IPS-18a (cell line): Measurements from ENCODE around the gene KCNAB3.
A peak's percentile ranks its signal among the peaks of the same experiment; 100 is the strongest.

Experiments
- H3K27ac ChIP-seq: one replicate; pipeline ENCODE4 v1.5.1; 2013; ENCODE audit warnings: low read length
- H3K27me3 ChIP-seq: one replicate; pipeline ENCODE4 v1.6.1; 2013; ENCODE audit warnings: mild to moderate bottlenecking, low read length; ENCODE audit not compliant: control insufficient read depth, insufficient read depth
- H3K36me3 ChIP-seq: one replicate; pipeline ENCODE4 v1.6.1; 2013; ENCODE audit warnings: low read depth, low read length; ENCODE audit not compliant: control insufficient read depth
- H3K4me1 ChIP-seq: one replicate; pipeline ENCODE4 v1.6.1; 2013; ENCODE audit warnings: low read depth, low read length; ENCODE audit not compliant: control insufficient read depth
- H3K4me3 ChIP-seq: one replicate; pipeline ENCODE4 v1.5.1; 2013; ENCODE audit warnings: low read length
- H3K9ac ChIP-seq: one replicate; pipeline ENCODE4 v1.6.1; 2013; ENCODE audit warnings: mild to moderate bottlenecking, low read length, moderate library complexity
- H3K9me3 ChIP-seq: one replicate; pipeline ENCODE4 v1.6.1; 2013; ENCODE audit warnings: low read depth, low read length; ENCODE audit not compliant: control insufficient read depth

The KCNAB3 gene

GRCh38 chr17:7929158-7930023 lies at the start of gene KCNAB3:
Gene KCNAB3 (minus strand): TSS chr17:7929856. CDS start chr17:7929435, 421 bp downstream.
- Histone ChIP-seq H3K4me3 (peak within 1 kb of the TSS; percentile 75), H3K4me1 (peaks cover 10% of the 10 kb centered on the region), H3K36me3 (no peaks in the 10 kb centered on the region), H3K27ac (no peak within 1 kb of the TSS), H3K9me3 (no peaks in the 10 kb centered on the region), H3K9ac (no peak within 1 kb of the TSS), H3K27me3 (peaks cover 61% of the 10 kb centered on the region)

GRCh38 chr17:7977805-7978204 lies 48.1 kb upstream of the KCNAB3 start:
- H3K4me1 ChIP-seq, result no peaks in the 10 kb centered on the region
- H3K9ac ChIP-seq, result no peak overlapping the region
- no peaks in the 10 kb centered on the region for H3K36me3 ChIP-seq

DNA sequence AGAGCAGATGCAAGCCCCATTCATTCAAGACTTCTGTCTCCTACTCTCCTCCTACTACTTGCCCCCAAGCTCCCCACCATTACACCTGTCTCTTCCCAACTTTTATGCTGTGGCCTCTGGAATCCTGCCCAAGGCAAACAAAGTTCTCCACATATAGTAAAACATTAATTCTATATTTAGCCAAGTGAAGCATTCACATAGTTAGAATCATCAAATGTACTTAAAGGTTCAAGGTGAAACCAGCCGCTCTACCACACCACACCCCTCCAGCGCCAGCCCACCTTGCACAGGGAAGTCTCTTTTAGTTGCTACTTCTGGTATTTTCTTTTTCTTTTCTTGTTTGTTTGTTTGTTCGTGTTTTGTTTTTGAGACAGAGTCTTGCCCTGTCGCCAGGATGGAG lies 47.4 kb upstream of the KCNAB3 start:
- Histone ChIP-seq H3K4me3 (no peak overlapping the region), H3K36me3 (no peaks in the 10 kb centered on the region), H3K4me1 (no peaks in the 10 kb centered on the region), H3K27ac (no peak overlapping the region), H3K9ac (no peak overlapping the region), H3K9me3 (peaks cover 3% of the 10 kb centered on the region), H3K27me3 (no peaks in the 10 kb centered on the region)

More at GRCh38 chr17:7977805-7978204, 48.1 kb upstream of the KCNAB3 start:
- no peaks in the 10 kb centered on the region for H3K27me3 ChIP-seq
- peaks cover 3% of the 10 kb centered on the region for H3K9me3 ChIP-seq
- no peak overlapping the region for H3K27ac ChIP-seq
- H3K4me3 ChIP-seq, result no peak overlapping the region

GRCh38 chr17:7974638-7975131 lies 45.0 kb upstream of the KCNAB3 start:
- Histone ChIP-seq H3K36me3 (no peaks in the 10 kb centered on the region), H3K4me3 (no peak overlapping the region), H3K9me3 (peaks cover 3% of the 10 kb centered on the region), H3K27ac (no peak overlapping the region), H3K27me3 (no peaks in the 10 kb centered on the region), H3K4me1 (no peaks in the 10 kb centered on the region), H3K9ac (no peak overlapping the region)

DNA sequence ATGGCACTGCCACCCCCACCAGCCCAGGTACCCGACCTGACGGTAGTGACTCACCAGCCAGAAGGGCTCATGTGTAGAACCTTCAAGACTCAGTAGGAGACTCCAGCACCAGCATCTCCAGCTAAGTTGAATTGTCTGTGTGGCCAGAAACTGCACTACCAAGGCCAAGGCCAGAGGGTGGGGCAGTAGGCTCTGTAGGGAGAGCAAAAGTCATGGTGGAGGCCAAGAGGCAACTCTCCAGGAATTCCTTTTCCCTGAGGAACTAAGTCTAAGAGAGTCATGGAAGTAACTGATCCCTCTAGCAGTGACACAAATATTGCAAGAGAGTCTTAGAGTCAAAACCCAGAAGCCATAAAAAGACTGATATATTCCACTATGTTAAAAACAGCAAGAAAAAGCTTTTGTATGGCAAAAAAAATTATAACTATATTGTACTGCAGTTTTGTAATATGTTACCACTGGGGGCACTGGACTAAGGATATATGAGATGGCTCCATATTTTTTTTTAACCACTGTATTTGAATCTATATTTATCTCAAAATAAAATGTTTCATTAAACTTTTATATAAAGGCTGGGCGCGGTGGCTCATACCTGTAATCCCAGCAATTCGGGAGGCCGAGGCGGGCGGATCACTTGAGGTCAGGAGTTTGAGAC lies 42.6 kb upstream of the KCNAB3 start:
- Histone ChIP-seq H3K9me3 (peaks cover 3% of the 10 kb centered on the region), H3K9ac (no peak overlapping the region), H3K4me3 (no peak overlapping the region), H3K4me1 (no peaks in the 10 kb centered on the region), H3K27ac (no peak overlapping the region), H3K27me3 (no peaks in the 10 kb centered on the region), H3K36me3 (no peaks in the 10 kb centered on the region)

DNA sequence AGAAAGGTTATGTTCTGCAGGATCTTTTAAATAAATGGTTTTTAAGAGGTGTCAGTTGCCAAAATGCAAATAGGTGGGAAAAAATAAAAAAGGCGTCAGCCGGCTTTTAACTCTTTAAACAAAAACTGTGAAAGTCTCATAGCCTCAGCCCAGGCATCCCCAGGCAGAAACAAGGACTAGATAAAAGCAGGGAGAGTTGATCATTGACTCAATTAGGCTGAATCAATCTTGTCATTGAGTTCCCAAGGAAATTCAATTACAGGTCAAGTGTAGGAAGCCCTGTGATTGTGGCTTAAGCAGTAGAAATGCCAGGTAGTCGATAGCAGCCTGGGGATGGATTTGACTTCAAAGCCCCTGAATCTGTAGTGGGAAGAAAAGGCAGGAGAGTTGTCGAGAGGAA lies 42.0 kb upstream of the KCNAB3 start:
- H3K9me3 ChIP-seq, result peaks cover 3% of the 10 kb centered on the region
- no peak overlapping the region for H3K27ac ChIP-seq
- H3K4me3 ChIP-seq, result no peak overlapping the region
- no peak overlapping the region for H3K9ac ChIP-seq
- H3K4me1 ChIP-seq, result no peaks in the 10 kb centered on the region
- no peaks in the 10 kb centered on the region for H3K27me3 ChIP-seq
- no peaks in the 10 kb centered on the region for H3K36me3 ChIP-seq

- H3K9ac ChIP-seq, result no peak overlapping the region
- H3K4me1 ChIP-seq, result no peaks in the 10 kb centered on the region
- no peak overlapping the region for H3K4me3 ChIP-seq
- no peak overlapping the region for H3K27ac ChIP-seq
- no peaks in the 10 kb centered on the region for H3K36me3 ChIP-seq
- H3K9me3 ChIP-seq, result no peaks in the 10 kb centered on the region
- no peaks in the 10 kb centered on the region for H3K27me3 ChIP-seq
Measured at GRCh38 chr17:7969433-7969832, 39.8 kb upstream of the KCNAB3 start.

DNA sequence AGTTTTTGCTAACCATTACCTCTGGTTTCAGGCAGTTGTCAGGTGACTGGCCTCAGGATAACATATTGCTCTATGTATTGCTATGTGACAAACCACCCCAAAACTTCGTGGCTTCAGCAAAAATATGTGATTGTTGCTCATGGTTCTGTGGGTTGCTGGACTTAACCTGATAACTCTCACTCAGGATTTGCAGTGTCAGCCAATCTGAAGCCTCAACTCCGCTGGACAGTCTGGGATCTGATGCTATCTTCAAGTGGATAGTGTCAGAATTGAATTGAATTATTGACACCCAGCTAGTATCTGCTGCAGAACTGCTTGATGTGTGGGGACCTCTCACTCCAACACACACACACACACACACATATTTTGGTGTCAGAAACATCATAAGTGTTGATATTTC lies 38.1 kb upstream of the KCNAB3 start:
- Histone ChIP-seq H3K9me3 (no peaks in the 10 kb centered on the region), H3K9ac (no peak overlapping the region), H3K27me3 (no peaks in the 10 kb centered on the region), H3K4me3 (no peak overlapping the region), H3K4me1 (no peaks in the 10 kb centered on the region), H3K36me3 (no peaks in the 10 kb centered on the region), H3K27ac (no peak overlapping the region)

- no peaks in the 10 kb centered on the region for H3K36me3 ChIP-seq
- H3K9ac ChIP-seq, result no peak overlapping the region
- no peaks in the 10 kb centered on the region for H3K9me3 ChIP-seq
- H3K4me1 ChIP-seq, result no peaks in the 10 kb centered on the region
- no peak overlapping the region for H3K4me3 ChIP-seq
- H3K27ac ChIP-seq, result no peak overlapping the region
- no peaks in the 10 kb centered on the region for H3K27me3 ChIP-seq
Measured at GRCh38 chr17:7961421-7961820, 31.8 kb upstream of the KCNAB3 start.

DNA sequence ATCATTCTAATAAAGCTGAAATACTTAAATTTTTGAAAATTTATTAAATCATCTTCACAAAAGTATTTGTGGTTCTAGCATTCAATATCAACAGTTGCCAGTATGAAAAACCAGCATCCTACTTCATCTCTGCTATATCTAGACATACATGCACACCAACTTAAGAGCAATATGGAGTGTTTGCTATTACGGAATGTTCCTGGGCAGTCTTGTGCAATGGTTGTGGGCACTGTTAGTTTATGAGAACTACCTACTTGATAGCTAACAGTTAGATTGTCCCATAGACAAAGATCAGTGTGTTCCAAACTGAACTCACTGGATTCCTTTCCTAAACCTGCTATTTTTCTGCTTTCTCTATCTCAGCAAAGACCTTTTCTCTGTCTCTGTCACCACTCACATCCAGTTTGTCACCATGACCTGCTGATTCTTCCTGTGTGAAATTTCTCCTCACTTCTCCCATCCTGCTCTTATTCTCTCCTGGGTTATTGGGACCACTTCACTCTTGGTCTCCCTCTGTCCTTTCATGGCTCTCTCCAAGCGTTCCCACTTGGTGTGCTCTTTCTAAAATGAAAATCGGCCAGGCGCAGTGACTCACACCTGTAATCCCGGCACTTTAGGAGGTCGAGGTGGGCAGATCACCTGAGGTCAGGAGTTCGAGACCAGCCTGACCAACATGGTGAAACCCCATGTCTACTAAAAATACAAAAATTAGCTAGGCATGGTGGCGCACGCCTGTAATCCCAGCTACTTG lies 30.0 kb upstream of the KCNAB3 start:
- H3K4me3 ChIP-seq, result no peak overlapping the region
- no peak overlapping the region for H3K27ac ChIP-seq
- no peaks in the 10 kb centered on the region for H3K36me3 ChIP-seq
- no peaks in the 10 kb centered on the region for H3K9me3 ChIP-seq
- no peaks in the 10 kb centered on the region for H3K27me3 ChIP-seq
- no peaks in the 10 kb centered on the region for H3K4me1 ChIP-seq
- H3K9ac ChIP-seq, result no peak overlapping the region

- Histone ChIP-seq H3K27me3 (no peaks in the 10 kb centered on the region), H3K4me1 (no peaks in the 10 kb centered on the region)
Measured at GRCh38 chr17:7956228-7956965, 26.7 kb upstream of the KCNAB3 start.

More at GRCh38 chr17:7956228-7956965, 26.7 kb upstream of the KCNAB3 start:
- Histone ChIP-seq H3K4me3 (no peak overlapping the region), H3K9ac (no peak overlapping the region), H3K36me3 (no peaks in the 10 kb centered on the region), H3K9me3 (no peaks in the 10 kb centered on the region), H3K27ac (no peak overlapping the region)
